Pancreas (tissue), 10 donors: ENCODE measurements around the gene TBC1D25. TPM values are rescaled to one million over a fixed set of nuclear protein-coding genes. Genes with fewer than 3 reads are reported as not detected.

Source experiments
- ATAC-seq, 4 donors: fragments of 200-7000 bp; cut with Tn5 transposase; one replicate each; pipeline versions ENCODE4 v1.8.0 to v1.9.1; 2020; ENCODE audit warnings: mild to moderate bottlenecking in 4 of 4, moderate library complexity in 4 of 4
- DNase-seq, 6 donors: peaks; one replicate each; pipeline ENCODE4 v3.0.0-alpha.2; 2020
- FAIRE-seq: peaks from 2 replicates; lab custom pipeline; 2012; peaks lifted over from hg19 to GRCh38; lab: Jason Lieb, UNC
- H3K27ac ChIP-seq, 4 donors: fragments of 200-600 bp; sonication (generic); 1 replicate in 3 of 4; 2 replicates in 1 of 4; pipeline versions ENCODE4 v1.5.0 to v1.8.0; 2020
- H3K27me3 ChIP-seq, 4 donors: fragments of 200-600 bp; one replicate each; pipeline ENCODE4 v1.8.0; 2021
- H3K36me3 ChIP-seq, 3 donors: fragments of 200-600 bp; sonication (generic) in 1 of 3; one replicate each; pipeline versions ENCODE4 v1.5.0 to v1.8.0; 2020 to 2021
- H3K4me1 ChIP-seq, 3 donors: fragments of 200-600 bp; one replicate each; pipeline ENCODE4 v1.8.0; 2021
- H3K4me3 ChIP-seq, 4 donors: fragments of 200-600 bp; sonication (generic) in 2 of 4; one replicate each; pipeline versions ENCODE4 v1.5.0 to v1.8.0; 2020 to 2021
- H3K9me3 ChIP-seq, 4 donors: fragments of 200-600 bp; one replicate each; pipeline ENCODE4 v1.8.0; 2021
- CTCF ChIP-seq, 4 donors: fragments of 200-600 bp; sonication (generic) in 3 of 4; IDR thresholded peaks; one replicate each; pipeline versions ENCODE4 v1.5.0 to v1.8.0; 2021; ENCODE audit warnings: antibody characterized with exemption in 4 of 4
- WGBS, 2 donors: extraction: QIAGEN DNeasy Blood & Tissue Kit; methylation state at CpG; one replicate each; pipeline ENCODE4 v1.1.7; 2013; 5-methylcytosine and 5-hydroxymethylcytosine counted together
- intact Hi-C, 3 donors: fragments of 100-400 bp; cut with DNase I; formaldehyde crosslinking; loops; one replicate each; pipeline versions ENCODE4 v1.11.1 to v1.14.2; 2022
- polyA plus RNA-seq, 2 donors: library from polyadenylated mRNA; stranded (reverse); fragments of 200-250 nt; gene quantifications; one replicate each; pipeline ENCODE4 v1.2.3, GENCODE V29; 2013
- total RNA-seq, 6 donors: library from RNA; stranded (reverse); fragmentation: NEBNext Ultra II Directional in 4 of 6; extraction: Animal tissue kit (Norgen Biotek cat#: 25700) in 4 of 6; gene quantifications; one replicate each; pipeline versions ENCODE4 v1.2.1 to v1.2.4, GENCODE V29; 2021 to 2023
- donor health status: healthy with polysubstance abuse.
- donor health status: DM: no; HTN: no; CAD: no; lungs with moderate emphysema.
- donor health status: DM: no; HTN: no; CAD: no.
- donor health status: control.
- donor health status: control.
- donor health status: Bipolar disorder and iron deficiency.
- donor health status: DM: yes; HTN: yes; CAD: no.
- donor health status: DM: no; HTN: no; CAD: no.
- donor health status: DM: no; HTN: no; CAD: no.
- donor health status: DM: yes; HTN: yes; CAD: no.

Gene TBC1D25
- total and polyA plus RNA-seq, 8 donors: 4.4 to 9.9 (median 5.5) TPM

- no peak for TF ChIP-seq CTCF (IDR thresholded peaks at IDR 0.05)
- H3K27ac ChIP-seq: no peak overlapping the region
- no peak overlapping the region for H3K4me3 ChIP-seq
- WGBS, 2 donors: 80 to 86% methylated on average over 2 of the region's 2 CpGs
- peaks cover 0 to 3% (median 0%) of the 10 kb centered on the region in 4 donors for H3K27me3 ChIP-seq
- no peaks in the 10 kb centered on the region for H3K4me1 ChIP-seq
- H3K36me3 ChIP-seq: no peaks in the 10 kb centered on the region
- no peaks in the 10 kb centered on the region for H3K9me3 ChIP-seq
- no peak for FAIRE-seq
- no peak for DNase-seq
- no peak for ATAC-seq
- intact Hi-C loops: no loop called here
Observed at GRCh38 chrX:48520455-48520854, 19.1 kb upstream of the TBC1D25 start.

DNA sequence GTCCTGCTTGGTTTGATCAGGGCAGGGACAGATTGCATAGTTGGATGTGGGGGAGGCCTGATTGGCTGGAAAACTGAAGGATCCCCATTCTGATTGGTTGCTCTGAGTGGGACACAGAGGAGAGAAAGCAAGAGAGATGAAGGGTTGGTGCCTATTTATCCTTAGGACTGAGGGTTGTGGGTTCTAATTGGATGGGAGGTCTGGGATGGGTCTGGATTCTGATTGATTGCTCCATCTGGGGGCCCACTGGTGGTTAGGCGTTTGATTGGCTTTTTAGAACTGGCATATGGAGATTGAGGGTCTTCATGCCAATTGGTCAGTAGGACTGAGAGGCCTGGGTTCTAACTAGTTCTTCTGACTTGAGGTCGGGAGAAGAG lies 18.6 kb upstream of the TBC1D25 start:
- 36 to 39% methylated on average over 2 of the region's 2 CpGs for WGBS, 2 donors
- ATAC-seq (no peak), FAIRE-seq (no peak), DNase-seq (no peak)
- no peak for TF ChIP-seq CTCF (IDR thresholded peaks at IDR 0.05)
- Histone ChIP-seq H3K4me1 (no peaks in the 10 kb centered on the region), H3K4me3 (peak overlapping the region in 2 of 4 donors; percentile 46 to 59), H3K27me3 (peaks cover 0 to 3% (median 0%) of the 10 kb centered on the region in 4 donors), H3K27ac (peak overlapping the region in 1 of 4 donors; percentile 48), H3K36me3 (no peaks in the 10 kb centered on the region), H3K9me3 (no peaks in the 10 kb centered on the region)
- intact Hi-C loops: no loop called here

- 1 to 29% methylated on average over 62 to 66 of the region's 66 CpGs for WGBS, 2 donors
- Histone ChIP-seq H3K9me3 (no peaks in the 10 kb centered on the region), H3K4me3 (peak within 1 kb of the TSS; percentile 19 to 59 (median 44)), H3K27me3 (peaks cover 0 to 3% (median 0%) of the 10 kb centered on the region in 4 donors), H3K27ac (peak within 1 kb of the TSS in 3 of 4 donors; percentile 36 to 57 (median 48)), H3K36me3 (no peaks in the 10 kb centered on the region), H3K4me1 (no peaks in the 10 kb centered on the region)
- ATAC-seq (peak; percentile 99), DNase-seq (peak; percentile 87 to 95 (median 92)), FAIRE-seq (no peak)
- no peak for TF ChIP-seq CTCF (IDR thresholded peaks at IDR 0.05)
- intact Hi-C loops: no loop called here
Observed at GRCh38 chrX:48521353-48522243, 17.9 kb upstream of the TBC1D25 start, which contains the start of gene EBP. Gene EBP, plus strand, starts transcription at chrX:48521808. Its CDS starts 1,964 bp downstream, at chrX:48523772.

DNA sequence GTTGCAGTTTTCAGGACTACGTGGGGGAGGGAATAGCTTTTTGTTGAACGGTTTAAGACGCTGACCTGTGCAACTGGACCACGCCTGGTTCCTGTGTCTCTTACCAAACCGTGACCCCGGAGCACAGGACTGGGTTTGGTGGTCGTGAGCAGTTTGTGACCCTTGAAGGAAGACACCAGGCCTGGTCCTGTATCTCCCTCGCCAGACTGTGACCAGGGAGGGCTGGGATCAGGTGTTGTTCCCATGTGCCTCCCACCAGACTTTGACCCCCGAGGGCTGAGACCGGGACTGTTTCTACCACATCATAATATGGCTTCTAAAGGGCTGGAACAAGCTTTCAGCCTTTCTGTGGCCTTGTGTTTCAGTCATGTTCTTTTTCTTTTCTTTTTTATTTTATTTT lies 17.2 kb upstream of the TBC1D25 start:
- FAIRE-seq (no peak), ATAC-seq (peak in 3 of 4 donors; percentile 3 to 4 (median 3)), DNase-seq (no peak)
- no peak for TF ChIP-seq CTCF (IDR thresholded peaks at IDR 0.05)
- H3K4me3 ChIP-seq: peak overlapping the region; percentile 19 to 59 (median 44)
- no peaks in the 10 kb centered on the region for H3K9me3 ChIP-seq
- intact Hi-C loops: no loop called here
- H3K27ac ChIP-seq: peak overlapping the region in 3 of 4 donors; percentile 8 to 48 (median 36)
- WGBS, 2 donors: 4 to 43% methylated on average over 10 of the region's 10 CpGs
- no peaks in the 10 kb centered on the region for H3K36me3 ChIP-seq
- H3K4me1 ChIP-seq: no peaks in the 10 kb centered on the region
- peaks cover 0 to 3% (median 0%) of the 10 kb centered on the region in 4 donors for H3K27me3 ChIP-seq
